GOT3 (cell line): ENCODE results near the gene HOXB5.

Experiments
- DNase-seq: peaks from one replicate; lab custom pipeline; 2025; ENCODE audit warnings: mixed read lengths; lab: John Stamatoyannopoulos, UW

Gene HOXB5

GRCh38 chr17:48546924-48547807 is 46.4 kb downstream of the HOXB5 start:
- no peak for DNase-seq

GRCh38 chr17:48546137-48546923 is 47.2 kb downstream of the HOXB5 start:
- no peak for DNase-seq

DNA sequence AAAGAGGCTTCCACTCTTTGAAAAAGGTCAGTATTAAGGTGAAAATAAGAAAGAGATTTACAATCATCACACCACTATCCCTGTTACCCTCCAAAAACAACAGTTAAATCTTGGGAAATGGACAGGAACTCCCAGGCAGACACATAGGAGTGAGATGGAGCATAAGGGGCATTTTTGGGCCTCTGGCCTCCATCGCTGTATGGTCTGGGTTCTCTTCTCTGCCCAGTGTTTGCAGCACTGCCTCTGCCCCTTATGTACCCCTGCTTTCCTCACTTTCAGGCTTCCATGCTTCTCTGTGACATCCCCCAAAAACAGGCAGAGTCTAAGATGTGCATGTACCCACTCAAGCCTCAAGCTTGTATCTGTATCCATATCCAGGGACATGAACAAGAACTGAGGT is 48.0 kb downstream of the HOXB5 start:
- no peak for DNase-seq

DNA sequence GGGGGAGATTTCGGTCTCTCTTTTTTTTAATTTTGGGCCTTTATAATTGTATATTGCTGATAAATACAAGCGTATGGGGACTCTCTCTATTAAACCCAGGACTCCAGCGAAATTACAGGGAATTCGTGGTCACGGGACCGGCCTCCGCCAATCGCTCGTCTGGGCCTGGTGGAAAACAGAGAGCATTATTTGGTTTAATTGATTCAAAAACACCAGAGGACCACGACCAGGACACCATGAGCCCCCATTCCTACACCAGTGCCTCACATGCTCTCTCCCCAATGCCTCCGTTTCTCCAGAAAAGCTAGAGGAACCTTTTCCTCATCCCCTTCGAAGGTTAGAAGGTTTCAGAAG is 48.6 kb downstream of the HOXB5 start, which contains the start of gene HOXB2:
Gene HOXB2 (minus strand): TSS at position 88 of the 354 bp plus-strand sequence. CDS start 198 bp downstream, outside the sequence.
- no peak for DNase-seq

- DNase-seq = no peak
These were observed 49.1 kb downstream of the HOXB5 start for GRCh38 chr17:48544349-48545021.

- DNase-seq = no peak
These were observed 49.7 kb downstream of the HOXB5 start for GRCh38 chr17:48543854-48544348.

DNA sequence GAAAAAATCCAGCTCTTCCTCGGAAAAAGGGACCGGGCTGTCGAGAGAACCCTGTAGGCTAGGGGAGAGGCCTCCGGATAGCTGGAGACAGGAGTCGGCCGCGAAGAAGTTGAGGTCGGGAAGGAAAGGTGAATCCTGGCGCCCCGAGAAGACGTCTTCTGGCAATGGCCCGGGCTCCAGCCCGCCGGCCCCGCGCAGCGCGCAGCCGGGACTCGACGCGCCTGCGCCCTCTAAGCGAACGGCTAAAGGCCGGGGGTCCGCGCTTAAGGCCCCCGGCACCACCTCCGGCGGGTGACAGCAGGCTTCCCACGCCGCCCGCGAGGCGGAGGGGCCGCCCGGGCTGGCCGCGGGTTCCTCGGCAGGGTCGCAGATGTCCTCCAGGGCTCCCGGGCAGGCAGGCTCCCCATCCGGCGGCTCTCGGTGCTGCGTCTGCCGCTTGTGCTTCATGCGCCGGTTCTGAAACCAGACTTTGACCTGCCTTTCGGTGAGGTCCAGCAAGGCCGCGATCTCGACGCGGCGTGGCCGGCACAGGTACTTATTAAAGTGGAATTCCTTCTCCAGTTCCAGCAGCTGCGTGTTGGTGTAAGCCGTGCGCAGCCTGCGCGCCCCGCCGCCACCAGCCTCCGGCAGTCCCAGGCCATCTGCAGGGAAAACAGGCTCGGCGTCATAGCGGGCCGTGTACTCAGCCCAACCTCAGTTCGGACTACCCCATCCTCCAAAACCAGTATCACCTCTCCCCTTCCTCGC is 50.3 kb downstream of the HOXB5 start:
- DNase-seq = no peak

DNA sequence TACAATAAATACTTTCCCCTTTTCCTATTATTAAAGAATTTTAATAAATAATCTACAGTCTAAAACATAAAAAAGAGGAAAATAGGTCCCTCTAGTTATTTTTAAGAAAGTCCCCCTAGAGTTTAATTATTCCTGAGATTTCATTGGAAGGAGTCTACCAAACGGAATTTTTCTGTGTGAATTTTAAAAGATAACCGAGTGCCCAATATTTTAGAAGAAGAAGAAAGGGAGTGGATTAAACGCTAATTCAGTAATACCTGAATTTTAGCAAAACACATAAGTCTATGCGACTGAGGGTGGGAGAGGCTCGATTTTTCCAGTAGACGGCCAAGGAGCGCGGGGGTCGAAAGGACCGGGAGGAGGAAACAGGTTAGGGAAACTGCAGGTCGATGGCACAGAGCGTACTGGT is 50.9 kb downstream of the HOXB5 start:
- DNase-seq = no peak

GRCh38 chr17:48542114-48542656 is 51.4 kb downstream of the HOXB5 start:
- no peak for DNase-seq

GRCh38 chr17:48541577-48542113 is 51.9 kb downstream of the HOXB5 start:
- no peak for DNase-seq
